NCI-H748 treated with DMSO at 0.1 percent for 48 hours (cell line): ENCODE results near the gene PRELID2.
"Not testable (repeated sequence)": the region's sequence is repeated elsewhere in the genome, so short reads cannot be mapped to it uniquely, and the experiment has no call there.

Experiments used
- DNase-seq: peaks from one replicate; lab custom pipeline; 2025; lab: John Stamatoyannopoulos, UW

PRELID2 gene

DNA sequence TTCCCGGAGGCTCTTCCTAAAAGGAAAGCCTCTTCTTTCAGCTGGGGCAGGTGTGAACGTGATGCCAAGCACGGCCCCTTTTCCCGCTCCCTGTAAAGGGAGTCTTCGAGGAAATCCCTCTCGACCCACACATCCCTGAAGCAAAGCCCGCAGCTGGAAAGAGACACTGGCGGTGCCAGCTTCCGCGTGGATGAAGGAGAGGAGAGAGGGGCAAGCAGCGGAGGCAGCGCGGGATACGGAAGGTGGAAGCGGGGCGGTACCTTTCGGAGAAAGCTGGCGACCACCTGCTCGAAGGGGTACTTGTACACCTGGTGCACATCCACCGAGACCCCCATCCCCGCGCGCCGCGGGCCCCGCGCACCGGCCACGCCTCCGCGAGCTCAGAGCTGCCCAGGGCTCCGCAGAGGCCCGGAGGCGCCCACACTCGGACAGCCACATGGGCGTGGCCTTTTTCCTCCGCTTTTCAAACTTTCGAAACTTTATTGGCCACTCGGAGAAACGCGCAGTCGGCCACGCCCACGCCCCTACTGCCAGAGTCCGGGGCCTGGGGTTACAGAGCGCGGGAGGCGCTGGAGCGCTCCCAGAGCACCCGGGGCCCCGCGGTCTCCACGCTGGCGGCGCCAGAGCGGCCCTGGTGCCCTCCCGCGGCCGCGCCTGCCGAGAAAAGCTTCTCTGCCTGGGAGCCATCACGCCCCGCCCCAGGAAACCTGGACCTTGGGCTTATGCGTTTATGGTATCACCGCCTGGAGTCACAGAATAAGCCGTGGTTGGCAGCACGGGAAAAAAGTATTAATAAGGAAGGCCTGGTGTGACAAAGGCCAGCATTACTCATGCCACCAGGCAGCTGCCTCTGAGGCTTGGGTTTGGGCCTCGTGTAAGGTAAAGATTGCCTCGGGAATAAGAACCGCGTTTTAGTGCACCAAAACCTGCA lies at the start of gene PRELID2:
Gene PRELID2, minus strand, starts transcription at position 426 of the 931 bp plus-strand sequence. Its CDS starts 91 bp downstream, at position 335.
- DNase-seq, result peak; percentile 73

- DNase-seq, result no peak
These were observed 39.6 kb upstream of the PRELID2 start for GRCh38 chr5:145874765-145875164.

DNA sequence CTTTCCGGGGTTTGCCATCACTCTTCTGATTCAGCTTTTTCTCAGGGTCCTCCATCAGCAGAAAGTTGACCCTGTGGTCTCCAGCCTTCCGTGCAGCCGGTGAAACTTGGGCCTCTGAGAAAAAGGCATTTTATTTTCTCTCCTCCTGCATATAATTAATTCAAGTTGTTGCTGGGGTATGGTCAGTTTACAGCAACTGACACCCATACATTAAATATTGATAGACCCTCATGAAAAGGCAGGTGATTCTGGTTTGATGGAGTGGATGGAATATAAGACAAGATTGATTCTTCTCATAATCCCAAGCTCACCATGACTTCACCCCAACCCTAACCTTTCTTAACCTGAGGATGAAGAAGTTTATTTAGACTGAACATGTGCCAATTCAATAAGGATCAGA lies 37.8 kb upstream of the PRELID2 start, which contains the start of gene GRXCR2:
Gene GRXCR2, minus strand, starts transcription at position 101 of the 400 bp plus-strand sequence. Its CDS starts 46 bp downstream, at position 55.
- DNase-seq, result no peak

- DNase-seq, result no peak
These were observed 37.3 kb upstream of the PRELID2 start for GRCh38 chr5:145872486-145872885.

DNA sequence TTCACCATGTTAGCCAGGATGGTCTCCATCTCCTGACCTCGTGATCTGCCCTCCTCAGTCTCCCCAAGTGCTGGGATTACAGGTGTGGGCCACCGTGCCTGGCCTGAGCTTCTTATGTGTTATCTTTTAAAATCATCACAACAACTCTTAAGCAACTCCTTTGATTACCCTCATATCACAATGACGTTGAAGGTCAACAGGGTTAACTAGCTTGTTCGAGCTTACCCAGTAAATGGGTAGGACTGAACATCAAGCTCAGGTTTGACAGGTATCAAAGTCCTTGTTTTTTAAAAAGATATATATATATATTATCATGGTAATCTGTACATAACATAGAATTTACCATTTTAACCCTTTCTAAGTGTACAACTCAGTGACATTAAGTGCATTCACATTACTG lies 34.6 kb upstream of the PRELID2 start:
- DNase-seq, result no peak

GRCh38 chr5:145867806-145868205 lies 32.7 kb upstream of the PRELID2 start:
- DNase-seq, result no peak

DNA sequence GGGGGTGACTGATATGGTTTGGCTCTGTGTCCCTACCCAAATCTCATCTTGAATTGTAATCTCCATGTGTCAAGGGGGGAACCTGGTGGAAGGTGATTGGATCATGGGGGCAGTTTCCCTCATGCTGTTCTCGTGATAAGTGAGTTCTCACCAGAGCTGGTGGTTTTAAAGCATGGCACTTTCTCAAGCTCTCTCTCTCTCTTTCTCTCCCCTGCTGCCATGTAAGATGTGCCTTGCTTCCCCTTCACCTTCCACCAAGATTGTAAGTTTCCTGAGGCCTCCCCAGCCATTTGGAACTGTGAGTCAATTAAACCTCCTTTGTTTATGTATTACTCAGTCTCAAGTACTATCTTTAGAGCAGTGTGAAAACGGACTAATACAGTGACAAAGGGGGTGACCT lies 29.3 kb upstream of the PRELID2 start:
- DNase-seq, result not testable (repeated sequence)

GRCh38 chr5:145863003-145863402 lies 27.9 kb upstream of the PRELID2 start:
- no peak for DNase-seq

DNA sequence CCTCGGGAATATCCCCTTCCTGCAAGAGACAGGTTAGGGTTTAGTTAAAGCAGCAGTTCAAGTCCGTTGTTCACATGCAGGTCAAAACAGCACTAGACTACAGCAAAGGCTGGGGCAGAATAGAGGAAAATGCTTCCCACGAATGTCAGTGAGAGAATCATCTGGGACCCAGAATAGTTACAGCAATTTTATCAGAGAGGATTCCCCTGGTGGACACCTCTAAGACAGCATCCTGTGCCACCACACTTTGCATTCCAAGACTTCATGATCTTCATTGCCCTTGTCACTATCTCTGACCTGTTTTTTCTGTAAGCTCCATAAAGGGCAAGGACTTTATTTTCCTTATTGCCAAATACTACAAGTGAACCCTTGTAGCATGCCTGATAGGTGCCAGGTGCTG lies 24.8 kb upstream of the PRELID2 start:
- DNase-seq, result no peak

DNA sequence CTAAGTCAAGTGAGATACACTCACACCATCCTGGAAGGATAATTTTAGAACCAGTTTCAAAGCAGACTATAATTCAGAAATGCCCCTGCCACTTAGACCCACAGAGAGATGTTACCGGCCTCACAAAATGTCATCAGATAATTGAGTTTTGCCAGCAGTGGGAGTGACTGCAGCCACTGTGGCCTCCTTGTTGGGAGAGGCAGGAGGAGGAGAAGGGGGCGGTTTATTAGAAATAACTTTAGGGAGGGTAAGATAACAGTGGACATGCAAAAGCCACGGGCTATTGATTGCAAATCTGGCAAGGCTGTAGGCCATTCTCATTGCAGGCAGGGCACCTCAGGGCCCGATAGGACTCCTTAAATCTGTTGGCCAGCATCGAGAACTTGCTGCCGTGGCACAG lies 24.3 kb upstream of the PRELID2 start:
- DNase-seq, result no peak

DNA sequence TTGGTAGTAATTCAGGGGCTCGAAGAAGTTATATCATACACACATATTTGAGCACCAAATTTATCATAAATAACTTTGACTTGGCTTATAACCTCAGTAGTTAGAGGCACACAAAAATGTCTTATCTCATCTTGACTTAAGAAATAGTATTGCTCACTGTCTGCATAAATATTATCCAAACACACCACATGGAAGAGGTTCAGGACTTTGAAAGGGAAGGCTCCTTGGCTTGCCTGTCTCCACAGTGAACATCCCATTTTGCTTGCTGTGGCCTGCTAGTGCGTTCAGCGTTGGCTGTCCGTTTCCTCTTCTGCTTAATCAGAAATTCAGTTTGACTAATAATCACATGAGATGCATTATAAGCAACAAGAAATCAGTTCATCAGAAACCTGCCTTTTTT lies 23.8 kb upstream of the PRELID2 start:
- DNase-seq, result no peak

DNA sequence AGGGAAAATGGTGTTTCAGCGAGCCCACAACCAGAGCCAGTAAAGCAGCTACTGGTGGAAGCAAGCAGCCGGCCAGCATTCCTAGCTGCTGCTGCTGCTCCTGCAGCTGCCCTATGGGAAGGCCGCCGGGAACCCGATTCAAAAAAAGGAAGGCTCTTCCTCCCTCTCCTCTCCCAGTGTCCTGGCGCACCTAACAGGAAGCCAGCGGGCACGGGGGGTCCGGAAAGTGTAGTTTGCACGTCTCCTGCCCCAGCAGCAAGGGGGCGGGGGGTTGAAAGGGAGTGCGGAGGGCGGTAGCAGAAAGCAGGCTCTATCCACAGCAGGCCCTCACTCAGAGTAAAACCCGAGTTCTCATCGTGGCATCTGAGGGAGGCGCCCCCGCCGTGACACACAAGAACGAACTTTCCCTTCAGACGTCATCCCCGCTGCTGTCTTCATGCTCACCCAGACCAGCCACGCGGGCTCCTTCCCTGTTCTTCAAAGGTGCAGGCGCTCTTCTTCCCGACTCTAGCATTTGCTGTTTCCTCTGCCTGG lies 21.2 kb upstream of the PRELID2 start:
- DNase-seq, result no peak

DNA sequence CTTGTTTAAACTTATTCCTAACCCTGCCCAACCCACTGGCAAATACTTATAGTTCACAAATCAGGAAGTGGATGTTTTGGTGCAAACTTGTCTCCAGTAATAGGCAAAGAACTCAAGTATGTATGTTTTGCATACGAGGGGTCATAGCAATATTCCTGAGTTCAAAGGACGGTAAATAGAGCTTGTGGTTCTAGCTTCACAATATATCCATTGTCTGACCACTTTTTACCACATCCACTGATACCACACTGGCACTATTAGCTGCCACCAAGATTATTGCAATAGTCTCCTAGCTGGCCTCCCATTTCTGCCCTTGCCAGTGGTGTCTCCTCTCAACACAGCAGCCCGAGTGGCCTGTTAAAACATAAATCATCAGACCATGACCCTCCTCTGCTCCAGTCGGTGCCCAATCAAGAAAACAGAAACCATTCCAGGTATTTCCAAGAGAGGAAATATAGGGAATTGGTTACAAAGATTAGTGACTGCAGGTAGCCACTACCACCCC lies 20.7 kb upstream of the PRELID2 start:
- no peak for DNase-seq

GRCh38 chr5:145854651-145855258 lies 19.6 kb upstream of the PRELID2 start:
- no peak for DNase-seq

DNA sequence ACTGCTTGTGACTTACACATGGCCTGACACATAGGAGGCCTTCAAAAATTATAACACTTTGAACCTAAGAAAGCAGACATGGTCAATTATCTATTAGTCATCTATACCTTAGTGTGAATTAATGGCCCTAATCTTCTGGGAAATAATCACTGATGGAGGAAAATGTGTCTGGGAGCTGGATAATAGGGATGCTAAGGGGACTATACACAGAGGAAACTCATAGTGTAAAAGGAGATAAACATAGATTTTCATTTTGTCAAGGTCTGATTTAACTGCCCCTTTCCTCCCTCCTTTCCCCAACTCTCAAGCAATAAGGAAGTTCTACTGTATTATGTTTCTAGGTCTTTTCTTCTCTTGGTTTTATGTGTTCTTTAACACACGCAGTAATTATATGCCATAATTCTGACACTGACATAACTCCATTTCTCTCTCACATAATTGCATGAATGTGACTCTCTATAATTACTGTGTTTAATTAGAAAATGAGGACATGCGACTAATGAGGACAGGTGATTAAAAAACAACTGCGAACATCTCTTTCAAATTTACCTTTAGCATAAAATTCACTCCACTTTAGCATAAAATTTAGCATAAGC lies 18.7 kb upstream of the PRELID2 start:
- DNase-seq, result no peak

- no peak for DNase-seq
These were observed 17.8 kb upstream of the PRELID2 start for GRCh38 chr5:145852990-145853389.

DNA sequence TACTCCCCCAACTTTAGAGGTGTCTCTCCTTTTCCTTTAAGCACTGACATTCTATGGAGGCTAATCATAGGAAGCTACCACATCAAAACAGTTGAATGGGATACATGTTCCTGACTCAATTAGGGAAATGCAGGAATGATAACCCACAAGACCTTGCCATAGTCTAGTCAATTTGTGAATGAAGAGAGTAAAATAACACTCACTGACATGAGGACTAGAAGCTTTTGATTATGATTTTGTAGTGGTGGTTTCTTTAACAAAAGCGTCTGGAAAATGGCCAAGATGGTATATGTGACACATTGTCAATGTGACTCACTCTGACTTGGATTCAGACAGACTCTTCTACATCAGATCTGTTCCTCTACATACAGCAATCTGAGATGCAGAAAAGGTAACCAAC lies 13.7 kb upstream of the PRELID2 start:
- no peak for DNase-seq

- DNase-seq, result no peak
These were observed 12.7 kb upstream of the PRELID2 start for GRCh38 chr5:145847499-145848497.

DNA sequence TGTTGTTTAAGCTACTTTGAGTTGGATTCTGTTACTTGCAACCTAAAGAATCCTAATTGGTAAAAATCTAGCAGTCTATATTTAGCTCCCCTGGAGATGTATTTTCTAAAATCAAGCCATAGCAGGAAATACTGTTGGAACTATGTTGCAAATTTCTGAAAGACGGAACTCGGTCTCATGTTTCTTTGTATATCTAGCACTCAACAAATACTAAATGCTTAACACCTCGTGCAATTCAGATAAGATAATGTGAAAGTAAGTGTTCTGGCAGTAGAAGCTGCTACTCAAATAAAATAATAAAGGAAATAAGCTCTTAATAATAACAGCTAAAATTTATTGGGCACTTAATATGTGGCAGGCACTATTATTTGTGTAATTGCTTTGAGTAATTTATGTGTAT lies 10.9 kb upstream of the PRELID2 start:
- DNase-seq, result no peak

GRCh38 chr5:145841299-145841698 lies 6.2 kb upstream of the PRELID2 start:
- DNase-seq, result no peak

GRCh38 chr5:145840458-145841132 lies 5.5 kb upstream of the PRELID2 start:
- no peak for DNase-seq
